ENCODE measurements around the gene COL4A1. TPM values are rescaled to one million over a fixed set of nuclear protein-coding genes. Genes with fewer than 3 reads are reported as not detected.

The COL4A1 gene
- total RNA-seq, 2 experiments from 2014 or later, result not detected

DNA sequence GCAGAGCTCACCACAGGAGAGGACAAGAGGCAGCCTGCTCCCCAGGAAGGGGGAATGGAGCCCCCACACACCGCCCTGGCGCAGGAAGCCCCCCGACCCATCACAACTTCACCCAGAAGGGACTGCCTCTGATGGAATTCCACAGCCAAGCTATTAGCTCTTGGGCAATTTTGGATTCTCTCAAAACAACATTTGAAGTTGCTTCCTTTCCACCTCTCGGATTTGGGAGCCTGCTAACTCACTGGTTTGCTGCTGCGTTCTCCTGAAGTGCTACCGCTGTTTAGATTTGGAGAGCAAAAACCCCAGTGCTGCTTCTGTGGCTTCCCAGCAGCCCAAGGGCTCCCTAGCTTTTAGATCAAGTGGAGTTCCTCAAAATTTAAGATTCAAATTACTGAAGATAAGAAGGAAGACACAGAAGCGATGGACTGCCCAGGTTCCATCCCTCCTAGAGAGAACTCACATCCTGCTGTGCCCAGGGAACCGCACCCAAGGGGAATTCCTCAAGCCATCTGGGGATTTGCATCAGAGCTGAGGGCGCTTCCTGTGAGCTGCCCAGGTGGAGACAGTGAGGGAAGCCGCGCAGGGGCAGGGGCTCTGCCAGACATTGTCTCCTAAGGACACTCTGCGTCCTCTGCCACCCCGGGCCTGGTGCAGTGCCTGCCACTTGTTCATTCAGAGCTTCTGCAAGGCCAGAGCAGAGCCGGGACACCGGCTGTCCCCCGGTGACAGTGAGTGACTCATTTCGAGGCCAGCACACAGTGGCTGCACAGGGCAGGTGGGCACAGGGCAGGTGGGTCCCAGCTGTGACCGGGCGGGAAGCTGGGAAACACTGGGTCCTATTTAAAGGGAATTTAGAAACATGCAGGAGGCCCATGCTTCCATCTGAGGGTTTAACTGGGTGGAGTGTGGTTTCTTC lies 45.5 kb downstream of the COL4A1 start:
- Mint-ChIP-seq H3K4me3 (no peak overlapping the region), H3K36me3 (no peaks in the 10 kb centered on the region), H3K4me1 (no peaks in the 10 kb centered on the region), H3K27ac (no peak overlapping the region), H3K27me3 (peaks cover 18% of the 10 kb centered on the region), H3K9me3 (no peaks in the 10 kb centered on the region)
- POLR2A ChIA-PET, result no interaction called here
- no peak for DNase-seq
- no peak for ATAC-seq (ENCODE audit: low read depth)

DNA sequence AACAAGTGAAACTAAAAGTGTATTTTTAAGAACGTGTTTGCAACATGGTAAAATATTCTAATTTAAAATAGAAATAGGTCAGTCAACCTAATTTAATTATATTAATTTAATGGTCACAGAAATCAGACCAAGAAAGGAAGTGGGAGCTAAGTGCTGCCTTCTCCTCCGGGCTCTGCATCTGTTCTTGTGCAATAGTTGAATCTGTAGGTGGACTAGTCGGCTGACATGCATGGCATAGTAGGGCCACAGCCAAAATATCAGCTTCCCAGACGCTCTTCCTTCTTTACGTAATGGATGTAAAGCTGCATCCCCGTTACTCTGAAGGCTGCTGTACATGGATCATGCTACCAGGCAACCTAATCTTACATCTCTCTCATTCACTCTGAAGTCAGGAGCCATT lies 47.3 kb downstream of the COL4A1 start:
- no peak overlapping the region for H3K4me3 Mint-ChIP-seq
- ATAC-seq (ENCODE audit: low read depth) (no peak), DNase-seq (no peak)
- POLR2A ChIA-PET, result no interaction called here
- peaks cover 12% of the 10 kb centered on the region for H3K27me3 Mint-ChIP-seq
- H3K27ac Mint-ChIP-seq, result peak overlapping the region; percentile 5
- H3K9me3 Mint-ChIP-seq, result peaks cover 3% of the 10 kb centered on the region
- no peaks in the 10 kb centered on the region for H3K4me1 Mint-ChIP-seq
- peaks cover 2% of the 10 kb centered on the region for H3K36me3 Mint-ChIP-seq

DNA sequence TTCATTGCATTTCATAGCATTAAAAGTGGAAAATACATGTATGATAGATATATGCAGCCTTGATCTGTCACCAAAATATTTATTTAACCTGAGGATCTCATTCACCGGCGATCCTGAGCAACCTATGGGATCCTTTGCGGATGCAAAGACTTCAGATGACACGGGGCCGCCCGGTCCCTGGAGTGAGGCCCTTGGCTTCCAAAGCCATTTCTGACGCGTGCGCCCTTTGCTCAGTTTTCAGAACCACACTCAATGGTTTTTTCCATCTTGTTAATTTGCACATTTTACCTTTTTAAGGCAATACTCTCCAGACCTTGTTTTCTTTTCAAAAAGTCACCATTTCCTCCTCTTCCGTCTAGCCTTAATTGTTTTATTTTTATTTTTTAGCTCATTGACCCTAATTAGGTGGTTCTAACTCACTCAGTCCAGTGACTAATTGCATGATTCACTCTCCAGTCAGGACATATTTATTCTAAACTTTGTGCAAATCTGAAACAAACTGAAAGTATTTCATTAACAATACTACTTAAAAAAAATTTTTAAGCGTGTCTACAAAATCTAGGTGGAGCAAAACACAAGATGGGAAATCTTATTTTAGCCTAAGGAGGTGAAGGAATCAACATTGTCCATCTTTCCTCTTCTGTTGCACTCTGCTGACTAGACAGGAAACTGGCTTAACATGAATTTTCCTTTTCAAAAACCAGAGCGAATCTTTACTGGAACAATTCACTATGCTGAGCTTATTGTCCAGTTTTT lies 47.9 kb downstream of the COL4A1 start:
- POLR2A ChIA-PET, result no interaction called here
- H3K36me3 Mint-ChIP-seq, result peaks cover 2% of the 10 kb centered on the region

DNA sequence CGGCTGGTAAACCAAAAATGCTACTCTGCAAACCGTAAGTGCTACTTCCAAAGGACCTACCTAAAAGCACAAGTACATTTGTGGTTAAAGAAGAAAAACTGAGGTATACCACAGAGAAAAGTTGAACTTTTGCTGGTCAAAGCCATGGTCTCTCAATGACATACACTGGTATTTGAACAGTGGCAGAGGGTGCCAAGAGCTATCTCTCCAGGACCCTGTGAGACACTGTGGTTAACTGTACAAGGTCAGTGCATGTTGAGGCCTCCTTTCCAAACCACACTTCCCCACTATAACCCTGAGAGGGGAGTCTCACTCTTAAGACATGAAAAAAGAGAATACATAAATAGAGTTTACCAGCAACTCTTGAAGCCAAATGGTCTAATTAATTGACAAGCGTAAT lies 49.5 kb downstream of the COL4A1 start:
- ATAC-seq (ENCODE audit: low read depth), result no peak
- Mint-ChIP-seq H3K4me3 (no peak overlapping the region), H3K27me3 (peaks cover 6% of the 10 kb centered on the region)

More for the DNA sequence above, 47.9 kb downstream of the COL4A1 start:
- no peak overlapping the region for H3K4me3 Mint-ChIP-seq
- no peak for DNase-seq
- H3K27ac Mint-ChIP-seq, result no peak overlapping the region
- no peaks in the 10 kb centered on the region for H3K4me1 Mint-ChIP-seq
- peaks cover 10% of the 10 kb centered on the region for H3K27me3 Mint-ChIP-seq
- ATAC-seq (ENCODE audit: low read depth), result no peak
- peaks cover 3% of the 10 kb centered on the region for H3K9me3 Mint-ChIP-seq

DNA sequence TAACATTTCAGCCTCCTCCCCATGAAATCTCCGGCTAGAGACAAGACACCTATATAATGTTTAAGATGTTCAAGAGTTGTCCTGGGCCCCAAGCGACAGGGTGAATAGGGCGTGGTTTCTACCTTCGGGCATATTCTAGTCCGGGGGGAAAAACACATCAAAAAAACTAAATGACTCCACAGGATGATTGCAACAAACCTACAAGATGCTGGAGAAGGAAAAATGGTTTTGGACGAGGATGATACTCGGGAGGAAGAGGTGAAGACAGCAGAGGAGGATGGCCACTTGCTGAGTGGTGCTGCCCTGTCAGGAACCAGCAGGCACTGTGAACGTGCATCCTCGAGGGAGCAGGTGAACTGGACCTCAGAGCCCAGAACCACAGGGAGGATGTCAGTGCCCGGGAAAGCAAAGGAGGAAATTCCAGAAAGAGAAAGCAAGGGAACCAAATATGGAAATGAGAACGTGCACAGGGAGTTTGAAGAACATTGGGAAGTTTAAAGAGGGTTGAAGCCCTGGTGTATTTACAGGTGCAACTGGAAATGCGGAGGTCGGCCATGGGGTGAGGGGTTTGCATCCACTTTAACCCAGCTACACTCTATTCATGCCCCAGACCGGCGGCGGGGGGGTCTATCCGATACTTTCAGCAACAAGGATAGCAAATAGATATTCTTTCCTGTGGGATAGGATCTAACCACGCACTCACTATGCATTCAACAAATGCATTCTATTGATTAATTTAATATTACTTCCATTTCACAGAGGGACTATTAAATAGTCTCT lies 50.6 kb downstream of the COL4A1 start:
- H3K9me3 Mint-ChIP-seq, result peaks cover 3% of the 10 kb centered on the region
- no peak overlapping the region for H3K4me3 Mint-ChIP-seq
- H3K27ac Mint-ChIP-seq, result no peak overlapping the region
- POLR2A ChIA-PET, result no interaction called here
- DNase-seq (no peak), ATAC-seq (ENCODE audit: low read depth) (no peak)
- peaks cover 6% of the 10 kb centered on the region for H3K27me3 Mint-ChIP-seq
- H3K4me1 Mint-ChIP-seq, result no peaks in the 10 kb centered on the region
- H3K36me3 Mint-ChIP-seq, result peaks cover 2% of the 10 kb centered on the region

More for the DNA sequence above, 49.5 kb downstream of the COL4A1 start:
- DNase-seq, result no peak
- Mint-ChIP-seq H3K4me1 (no peaks in the 10 kb centered on the region), H3K36me3 (peaks cover 2% of the 10 kb centered on the region), H3K27ac (no peak overlapping the region), H3K9me3 (peaks cover 3% of the 10 kb centered on the region)
- POLR2A ChIA-PET, result no interaction called here

DNA sequence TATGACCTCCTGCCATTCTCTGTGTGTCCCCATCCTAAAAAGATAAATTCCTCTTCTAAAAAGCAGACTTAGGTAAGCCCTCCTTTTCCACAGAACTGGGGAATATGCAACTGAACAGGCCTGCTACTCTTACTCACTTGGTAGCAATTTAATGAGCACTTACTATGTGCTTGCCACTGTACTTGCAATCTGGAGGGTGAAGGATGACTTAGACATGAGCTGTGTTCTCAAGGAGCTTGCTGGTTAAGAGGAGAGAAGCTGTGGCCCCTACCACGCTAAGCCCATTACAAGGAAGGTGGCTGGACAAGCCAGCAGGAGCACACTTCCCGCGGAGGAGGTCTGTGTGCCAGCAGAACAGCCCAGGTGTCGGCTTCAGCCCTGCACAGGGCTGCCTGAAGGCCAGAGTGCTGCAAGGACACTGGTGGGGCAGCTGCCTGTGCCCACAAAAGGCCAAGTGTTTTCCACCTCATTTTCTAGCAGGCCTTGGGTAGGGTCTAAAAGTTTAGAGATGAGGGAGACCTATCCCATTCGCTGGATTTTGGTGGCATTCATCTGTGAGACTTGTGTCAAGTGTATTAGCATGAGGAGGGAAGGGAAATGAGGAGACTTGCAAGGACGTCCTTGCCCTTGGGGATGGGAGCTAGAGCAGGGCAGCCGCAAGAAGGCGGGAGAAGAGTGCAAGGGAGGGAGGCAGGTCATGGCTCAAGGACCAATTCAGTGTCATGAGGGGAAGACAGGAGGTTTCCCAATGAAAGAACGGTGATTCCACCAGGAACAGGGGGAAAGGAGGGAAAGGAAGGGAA lies 52.0 kb downstream of the COL4A1 start:
- Mint-ChIP-seq H3K9me3 (peaks cover 3% of the 10 kb centered on the region), H3K4me3 (no peak overlapping the region), H3K27ac (no peak overlapping the region), H3K27me3 (peaks cover 6% of the 10 kb centered on the region), H3K4me1 (no peaks in the 10 kb centered on the region), H3K36me3 (peaks cover 2% of the 10 kb centered on the region)
- DNase-seq, result no peak
- ATAC-seq (ENCODE audit: low read depth), result no peak
- POLR2A ChIA-PET, result no interaction called here

DNA sequence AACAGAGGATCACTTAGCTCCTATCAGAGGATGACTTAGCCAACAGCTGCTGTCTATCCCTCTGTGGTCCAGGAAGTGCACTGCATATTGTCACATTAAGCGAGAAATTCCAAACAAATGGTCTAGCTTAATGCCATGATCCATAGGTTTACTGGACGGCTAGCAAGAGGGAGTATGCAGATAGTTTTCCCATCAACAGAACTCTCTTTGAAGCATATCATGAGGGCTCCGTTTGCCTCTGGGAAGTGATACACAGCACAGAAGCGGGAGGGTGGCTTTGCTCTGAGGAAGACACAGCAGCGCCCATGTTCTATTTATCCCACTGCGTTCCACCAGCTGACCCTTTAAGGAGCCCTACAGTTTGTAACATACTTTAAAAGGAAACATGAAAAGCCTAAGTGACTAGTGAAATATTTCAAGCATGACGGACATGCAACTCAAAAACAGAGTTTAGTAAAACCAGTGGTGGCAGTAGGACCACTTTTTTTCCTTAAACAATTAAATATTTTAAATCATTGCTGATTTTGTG lies 52.7 kb downstream of the COL4A1 start:
- peaks cover 2% of the 10 kb centered on the region for H3K36me3 Mint-ChIP-seq
- no peaks in the 10 kb centered on the region for H3K4me1 Mint-ChIP-seq
- peaks cover 6% of the 10 kb centered on the region for H3K27me3 Mint-ChIP-seq
- peaks cover 3% of the 10 kb centered on the region for H3K9me3 Mint-ChIP-seq
- no peak overlapping the region for H3K4me3 Mint-ChIP-seq
- H3K27ac Mint-ChIP-seq, result no peak overlapping the region
- POLR2A ChIA-PET, result no interaction called here
- DNase-seq (no peak), ATAC-seq (ENCODE audit: low read depth) (no peak)

DNA sequence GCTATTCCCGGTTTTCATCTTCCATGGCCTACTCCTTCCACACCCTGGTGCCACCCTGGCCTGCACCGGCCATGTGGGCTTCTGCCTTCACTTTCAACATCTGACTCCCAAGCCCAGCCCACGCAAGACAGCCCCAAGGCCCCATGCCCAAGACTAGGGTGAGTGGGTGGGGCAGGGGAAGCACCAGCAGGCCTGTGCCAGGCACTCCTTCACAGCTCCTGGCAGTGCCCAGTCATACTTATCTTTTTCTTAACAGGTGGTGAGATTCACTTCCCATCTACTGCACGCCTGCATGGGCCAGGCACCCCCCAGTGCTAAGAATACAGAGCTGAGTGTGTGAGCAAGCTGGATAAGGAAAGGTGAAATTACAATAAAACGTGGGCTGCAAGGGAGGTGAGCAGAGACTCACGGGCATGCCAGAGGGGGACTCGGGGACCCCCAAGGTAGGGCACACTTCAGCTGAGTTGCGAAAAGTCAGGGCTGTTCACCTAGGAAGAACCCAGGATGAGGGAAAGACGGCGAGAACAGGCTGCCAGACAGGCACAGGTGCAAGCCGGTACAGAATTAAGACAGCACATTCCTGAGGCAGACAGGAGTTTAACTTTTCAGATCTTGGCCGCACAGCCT lies 55.7 kb downstream of the COL4A1 start:
- POLR2A ChIA-PET, result no interaction called here
- H3K4me1 Mint-ChIP-seq, result no peaks in the 10 kb centered on the region
- H3K4me3 Mint-ChIP-seq, result no peak overlapping the region
- no peak for DNase-seq
- peaks cover 5% of the 10 kb centered on the region for H3K27me3 Mint-ChIP-seq
- peaks cover 3% of the 10 kb centered on the region for H3K9me3 Mint-ChIP-seq
- peaks cover 2% of the 10 kb centered on the region for H3K36me3 Mint-ChIP-seq
- H3K27ac Mint-ChIP-seq, result no peak overlapping the region
- ATAC-seq (ENCODE audit: low read depth), result no peak

DNA sequence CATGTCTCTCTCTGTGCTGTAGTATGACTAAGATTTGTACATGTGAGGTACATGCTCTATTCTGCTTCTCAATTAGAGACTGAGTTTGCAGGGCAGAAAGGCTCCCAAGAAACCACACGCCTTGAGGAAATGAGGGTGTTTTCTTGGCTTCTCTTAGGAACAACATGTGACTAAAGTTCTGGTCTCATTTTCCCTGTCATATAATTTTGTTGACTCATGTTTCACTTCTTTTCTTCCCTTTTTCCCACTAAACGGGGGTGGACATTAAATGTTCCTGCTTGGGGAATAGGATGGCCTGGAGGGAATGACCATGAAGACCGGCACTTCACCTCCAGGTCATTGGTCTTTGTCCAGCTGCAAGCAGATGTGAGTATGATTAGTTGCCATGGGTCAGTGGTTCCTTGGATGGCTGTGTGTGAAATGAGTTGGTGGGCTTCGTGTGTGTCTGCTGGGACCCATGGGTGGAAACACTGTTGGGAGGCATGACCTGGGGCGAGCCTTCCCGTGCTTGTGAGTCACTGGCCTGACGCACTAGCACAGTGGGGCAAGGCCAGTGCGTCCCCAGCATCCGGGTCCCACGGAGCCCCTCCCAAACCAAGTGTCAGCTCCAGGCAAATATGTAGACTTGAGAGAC lies 56.6 kb downstream of the COL4A1 start:
- Mint-ChIP-seq H3K27me3 (peaks cover 5% of the 10 kb centered on the region), H3K27ac (no peak overlapping the region), H3K36me3 (peaks cover 2% of the 10 kb centered on the region), H3K4me3 (no peak overlapping the region), H3K4me1 (no peaks in the 10 kb centered on the region), H3K9me3 (peaks cover 3% of the 10 kb centered on the region)
- no peak for ATAC-seq (ENCODE audit: low read depth)
- DNase-seq, result no peak
- POLR2A ChIA-PET, result no interaction called here

DNA sequence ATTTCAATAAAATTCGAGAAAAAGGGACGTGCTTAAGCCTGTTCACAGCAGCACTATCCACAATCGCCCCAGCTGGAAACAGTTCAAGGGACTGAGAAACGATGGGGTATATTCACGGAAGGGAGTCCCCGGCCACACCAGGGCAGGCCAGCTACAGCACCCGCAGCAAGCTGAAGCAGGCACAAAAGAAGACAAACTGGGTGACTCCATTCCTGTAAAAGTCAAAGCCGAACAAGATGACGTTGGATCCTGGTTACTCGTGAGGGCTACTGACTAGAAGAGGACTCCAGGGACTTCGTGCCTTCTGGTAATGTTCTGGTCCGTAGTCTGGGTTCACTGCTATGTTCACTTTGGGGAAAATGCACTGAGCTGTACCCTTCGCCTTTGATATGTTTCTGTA lies 57.6 kb downstream of the COL4A1 start:
- peaks cover 5% of the 10 kb centered on the region for H3K27me3 Mint-ChIP-seq
- H3K4me3 Mint-ChIP-seq, result no peak overlapping the region
- H3K4me1 Mint-ChIP-seq, result no peaks in the 10 kb centered on the region
- POLR2A ChIA-PET, result no interaction called here
- no peaks in the 10 kb centered on the region for H3K9me3 Mint-ChIP-seq
- no peak for ATAC-seq (ENCODE audit: low read depth)
- no peak for DNase-seq
- H3K27ac Mint-ChIP-seq, result no peak overlapping the region
- no peaks in the 10 kb centered on the region for H3K36me3 Mint-ChIP-seq

DNA sequence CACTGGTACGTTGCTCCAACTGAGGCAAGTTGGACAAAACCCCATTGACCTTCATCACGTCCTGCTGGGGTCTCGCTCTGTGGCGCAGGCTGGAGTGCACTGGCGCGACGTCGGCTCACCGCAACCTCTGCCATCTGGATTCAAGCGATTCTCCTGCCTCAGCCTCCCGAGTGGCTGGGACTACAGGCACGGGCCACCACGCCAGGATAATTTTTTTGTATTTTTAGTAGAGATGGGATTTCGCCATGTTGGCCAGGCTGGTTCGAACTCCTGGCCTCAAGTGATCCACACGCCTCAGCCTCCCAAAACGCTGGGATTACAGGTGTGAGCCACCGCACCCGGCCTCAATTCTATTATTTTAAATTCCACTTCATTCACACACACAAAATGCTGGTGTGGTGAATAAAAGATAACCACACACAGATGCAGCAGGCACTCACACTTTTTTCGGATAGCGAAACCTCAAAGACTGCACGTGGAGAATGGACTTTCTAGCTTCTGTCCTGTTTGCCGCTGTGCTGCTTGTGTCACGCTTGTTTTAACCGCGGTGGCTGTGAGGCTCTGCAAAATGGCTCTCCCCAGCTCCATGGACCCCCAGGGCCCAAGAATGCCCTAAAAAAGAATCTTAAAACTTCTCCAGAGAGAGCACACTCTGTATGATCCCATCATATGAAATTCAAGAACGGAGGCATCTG lies 58.4 kb downstream of the COL4A1 start:
- H3K27me3 Mint-ChIP-seq, result peaks cover 7% of the 10 kb centered on the region
- POLR2A ChIA-PET, result no interaction called here
- DNase-seq (no peak), ATAC-seq (ENCODE audit: low read depth) (no peak)
- no peaks in the 10 kb centered on the region for H3K9me3 Mint-ChIP-seq
- no peaks in the 10 kb centered on the region for H3K4me1 Mint-ChIP-seq
- no peaks in the 10 kb centered on the region for H3K36me3 Mint-ChIP-seq
- H3K4me3 Mint-ChIP-seq, result no peak overlapping the region
- H3K27ac Mint-ChIP-seq, result no peak overlapping the region

DNA sequence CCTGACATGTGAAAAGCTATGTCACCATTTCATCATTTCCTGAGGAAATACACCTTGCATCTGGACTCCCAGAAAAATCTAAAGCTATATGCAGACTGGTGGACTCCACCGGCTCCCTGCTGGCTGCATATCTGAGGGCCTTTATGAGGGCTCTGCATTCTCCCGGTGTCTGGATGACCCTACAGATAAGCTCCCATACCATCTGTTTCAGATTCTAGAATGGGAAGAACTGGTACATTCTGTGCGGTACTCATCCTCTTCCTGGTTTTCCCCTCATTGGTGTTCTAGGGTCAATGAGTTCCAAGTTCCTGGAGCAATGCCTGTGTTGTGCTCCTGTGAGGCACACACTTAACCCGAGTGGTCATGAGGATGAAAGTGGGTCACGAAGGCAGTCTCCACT lies 60.4 kb downstream of the COL4A1 start:
- no peak for DNase-seq
- POLR2A ChIA-PET, result no interaction called here
- H3K36me3 Mint-ChIP-seq, result no peaks in the 10 kb centered on the region
- H3K4me3 Mint-ChIP-seq, result no peak overlapping the region
- no peak for ATAC-seq (ENCODE audit: low read depth)
- H3K9me3 Mint-ChIP-seq, result no peaks in the 10 kb centered on the region
- no peak overlapping the region for H3K27ac Mint-ChIP-seq
- H3K4me1 Mint-ChIP-seq, result no peaks in the 10 kb centered on the region
- peaks cover 7% of the 10 kb centered on the region for H3K27me3 Mint-ChIP-seq
